Measurements from ENCODE around the gene SMC6.

The SMC6 gene

GRCh38 chr2:17644997-17645720 lies 108.5 kb downstream of the SMC6 start:
- no peak for DNase-seq

GRCh38 chr2:17643031-17643615 lies 110.5 kb downstream of the SMC6 start:
- no peak for DNase-seq

GRCh38 chr2:17640406-17640805 lies 113.2 kb downstream of the SMC6 start:
- DNase-seq, result no peak

GRCh38 chr2:17638196-17638743 lies 115.3 kb downstream of the SMC6 start:
- DNase-seq, result no peak

GRCh38 chr2:17637131-17637906 lies 116.3 kb downstream of the SMC6 start:
- no peak for DNase-seq

GRCh38 chr2:17636257-17636656 lies 117.4 kb downstream of the SMC6 start:
- DNase-seq, result no peak

- no peak for DNase-seq
Measured at GRCh38 chr2:17634997-17635396, 118.6 kb downstream of the SMC6 start.

- no peak for DNase-seq
Measured at GRCh38 chr2:17630089-17630488, 123.5 kb downstream of the SMC6 start.

GRCh38 chr2:17628349-17629261 lies 125.0 kb downstream of the SMC6 start:
- no peak for DNase-seq

GRCh38 chr2:17627434-17627833 lies 126.2 kb downstream of the SMC6 start:
- DNase-seq, result no peak

- no peak for DNase-seq
Measured at GRCh38 chr2:17626986-17627385, 126.6 kb downstream of the SMC6 start.

- no peak for DNase-seq
Measured at GRCh38 chr2:17625446-17625845, 128.2 kb downstream of the SMC6 start.

- no peak for DNase-seq
Measured at GRCh38 chr2:17621781-17622180, 131.8 kb downstream of the SMC6 start.

GRCh38 chr2:17620841-17621240 lies 132.8 kb downstream of the SMC6 start:
- DNase-seq, result no peak

GRCh38 chr2:17620280-17620679 lies 133.3 kb downstream of the SMC6 start:
- no peak for DNase-seq

- DNase-seq, result no peak
Measured at GRCh38 chr2:17617955-17618354, 135.7 kb downstream of the SMC6 start.

GRCh38 chr2:17617516-17617915 lies 136.1 kb downstream of the SMC6 start:
- no peak for DNase-seq

GRCh38 chr2:17616405-17616804 lies 137.2 kb downstream of the SMC6 start:
- no peak for DNase-seq

GRCh38 chr2:17615728-17616351 lies 137.8 kb downstream of the SMC6 start:
- DNase-seq, result no peak

- no peak for DNase-seq
Measured at GRCh38 chr2:17615147-17615546, 138.5 kb downstream of the SMC6 start.

- DNase-seq, result no peak
Measured at GRCh38 chr2:17614174-17614930, 139.3 kb downstream of the SMC6 start.
